C4-2B (cell line): ENCODE measurements around the gene WBP2.

Experiments used
- H3K27ac ChIP-seq: fragments of 450-650 bp; 2 replicates; pipeline ENCODE4 v1.5.1; 2017
- ZFX ChIP-seq: fragments of 450-650 bp; IDR thresholded peaks from 2 replicates; pipeline ENCODE4 v1.6.1; 2017
- TF ChIP-seq, protein P1 (sequence below): fragments of 450-650 bp; conservative IDR thresholded peaks from 2 replicates; pipeline ENCODE4 v1.5.1; 2017; ENCODE audit warnings: mild to moderate bottlenecking

The WBP2 gene

GRCh38 chr17:75822800-75823166, 32.4 kb downstream of the WBP2 start:
- H3K27ac ChIP-seq: no peak overlapping the region
- no peak for TF ChIP-seq ZFX
- TF ChIP-seq, protein P1, sequence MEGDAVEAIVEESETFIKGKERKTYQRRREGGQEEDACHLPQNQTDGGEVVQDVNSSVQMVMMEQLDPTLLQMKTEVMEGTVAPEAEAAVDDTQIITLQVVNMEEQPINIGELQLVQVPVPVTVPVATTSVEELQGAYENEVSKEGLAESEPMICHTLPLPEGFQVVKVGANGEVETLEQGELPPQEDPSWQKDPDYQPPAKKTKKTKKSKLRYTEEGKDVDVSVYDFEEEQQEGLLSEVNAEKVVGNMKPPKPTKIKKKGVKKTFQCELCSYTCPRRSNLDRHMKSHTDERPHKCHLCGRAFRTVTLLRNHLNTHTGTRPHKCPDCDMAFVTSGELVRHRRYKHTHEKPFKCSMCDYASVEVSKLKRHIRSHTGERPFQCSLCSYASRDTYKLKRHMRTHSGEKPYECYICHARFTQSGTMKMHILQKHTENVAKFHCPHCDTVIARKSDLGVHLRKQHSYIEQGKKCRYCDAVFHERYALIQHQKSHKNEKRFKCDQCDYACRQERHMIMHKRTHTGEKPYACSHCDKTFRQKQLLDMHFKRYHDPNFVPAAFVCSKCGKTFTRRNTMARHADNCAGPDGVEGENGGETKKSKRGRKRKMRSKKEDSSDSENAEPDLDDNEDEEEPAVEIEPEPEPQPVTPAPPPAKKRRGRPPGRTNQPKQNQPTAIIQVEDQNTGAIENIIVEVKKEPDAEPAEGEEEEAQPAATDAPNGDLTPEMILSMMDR: no peak

DNA sequence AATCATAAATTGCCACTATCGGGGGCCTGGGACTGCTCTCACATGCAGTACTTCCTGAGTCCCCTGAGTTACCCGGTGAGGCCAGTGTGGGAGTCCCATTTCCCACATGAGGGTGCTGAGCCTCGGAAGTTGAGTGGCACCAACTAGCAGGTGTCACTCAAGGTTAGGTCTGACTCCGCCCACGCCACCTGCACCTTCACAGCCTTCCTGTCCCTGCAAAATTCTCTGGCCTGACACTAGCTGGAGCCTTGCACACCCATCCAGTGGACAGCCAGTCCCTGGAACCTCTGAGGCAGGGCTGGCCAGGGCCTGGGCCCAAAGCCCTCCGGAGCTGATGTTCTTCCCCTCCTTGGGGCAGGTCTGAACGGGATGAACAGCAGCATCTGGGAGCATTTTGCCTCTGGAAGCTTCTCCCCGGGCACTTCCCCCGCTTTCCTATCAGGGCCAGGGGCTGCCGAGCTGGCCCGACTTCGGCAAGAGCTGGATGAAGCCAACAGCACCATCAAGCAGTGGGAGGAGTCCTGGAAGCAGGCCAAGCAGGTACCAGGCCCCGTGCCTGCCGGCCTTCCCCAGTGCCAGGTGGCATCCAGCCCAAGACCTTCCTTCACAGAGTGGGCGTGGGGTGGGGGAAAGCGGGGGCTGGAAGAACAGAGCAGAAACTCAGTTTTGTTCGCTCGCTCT, 32.9 kb downstream of the WBP2 start:
- no peak for TF ChIP-seq ZFX
- TF ChIP-seq, protein P1: no peak
- H3K27ac ChIP-seq: no peak overlapping the region

DNA sequence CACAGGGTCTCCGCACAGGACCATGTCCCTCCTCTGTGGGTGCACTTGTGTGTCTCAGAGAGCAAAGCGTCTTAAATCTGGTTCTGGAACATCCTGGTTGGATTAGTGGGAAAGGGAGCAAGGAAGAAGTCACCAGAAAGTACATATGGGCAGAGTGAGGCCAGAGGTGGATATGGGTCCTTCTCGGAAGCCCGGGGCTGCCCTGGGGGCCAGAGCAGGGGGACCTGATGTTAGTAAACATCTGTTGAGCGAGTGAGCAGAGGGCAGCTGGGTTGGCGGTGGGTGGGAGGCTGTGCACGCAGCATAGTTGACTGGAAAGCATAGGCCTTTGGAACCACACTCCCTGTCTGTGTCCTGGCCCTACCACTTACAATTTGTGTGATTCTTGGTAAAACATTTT, 33.6 kb downstream of the WBP2 start:
- no peak for TF ChIP-seq ZFX
- TF ChIP-seq, protein P1: no peak
- no peak overlapping the region for H3K27ac ChIP-seq

DNA sequence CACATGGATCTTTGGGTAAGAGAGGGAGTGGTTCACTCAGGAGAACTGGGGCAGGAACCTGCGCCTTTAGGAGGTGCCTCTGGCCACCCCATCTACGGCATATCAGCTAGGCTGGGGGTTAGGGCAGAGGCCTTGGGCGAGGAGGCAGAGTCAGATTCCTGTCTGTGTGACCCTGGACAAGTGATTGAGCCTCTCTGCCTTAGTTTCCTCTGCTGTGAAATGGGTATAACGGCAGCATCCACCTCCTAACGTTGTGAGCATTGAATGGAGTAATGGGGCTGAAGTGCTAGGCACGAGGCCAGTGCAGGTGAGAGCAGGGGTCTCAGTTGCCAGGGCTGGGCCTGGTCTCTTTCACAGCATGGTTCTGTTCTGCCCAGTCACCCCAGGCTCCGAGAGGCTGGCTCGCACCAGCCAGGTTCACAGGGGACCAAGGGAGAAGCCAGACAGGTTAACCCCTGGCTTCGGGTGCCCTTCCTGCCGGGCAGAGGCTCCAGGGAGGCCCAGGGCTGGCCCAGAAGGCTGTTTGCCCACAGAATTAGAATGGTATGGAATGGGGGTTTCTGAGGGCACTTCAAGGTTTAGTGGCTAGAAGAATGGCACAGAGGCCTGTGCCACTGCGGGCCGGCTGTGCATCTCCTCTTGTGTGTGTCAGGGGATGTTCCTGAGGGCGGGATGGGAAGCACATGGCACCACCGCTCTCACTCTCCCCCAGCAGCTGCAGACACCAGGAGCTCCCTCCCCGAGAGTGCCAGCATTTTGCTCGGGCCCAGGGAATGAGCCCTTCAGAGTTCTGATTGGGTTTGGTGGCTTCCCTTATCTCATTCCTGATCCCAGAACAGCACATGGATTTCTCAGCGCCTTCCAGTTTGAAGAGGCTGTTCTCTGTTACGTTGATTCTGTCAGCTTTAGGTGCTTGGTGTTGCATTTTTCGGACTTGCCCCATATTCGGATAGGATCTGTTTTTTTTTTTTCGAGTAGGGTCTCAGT, 34.7 kb downstream of the WBP2 start:
- no peak overlapping the region for H3K27ac ChIP-seq
- no peak for TF ChIP-seq ZFX
- TF ChIP-seq, protein P1: no peak

DNA sequence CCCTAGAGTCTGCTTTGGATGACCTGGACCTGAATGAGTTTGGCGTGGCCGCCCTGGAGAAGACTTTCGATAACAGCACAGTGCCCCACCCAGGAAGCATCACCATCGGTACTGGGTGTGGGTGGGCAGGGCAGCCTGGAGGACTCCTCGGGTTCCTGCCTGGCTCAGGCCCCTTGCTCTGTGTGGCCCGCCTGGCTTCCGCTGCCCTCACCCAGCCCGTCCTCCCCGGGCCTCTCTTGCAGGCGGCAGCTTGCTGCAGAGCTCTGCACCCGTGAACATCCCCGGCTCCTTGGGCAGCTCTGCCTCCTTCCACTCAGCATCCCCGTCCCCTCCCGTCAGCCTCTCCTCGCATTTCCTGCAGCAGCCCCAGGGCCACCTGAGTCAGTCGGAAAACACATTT, 35.5 kb downstream of the WBP2 start:
- TF ChIP-seq ZFX: no peak
- H3K27ac ChIP-seq: no peak overlapping the region

DNA sequence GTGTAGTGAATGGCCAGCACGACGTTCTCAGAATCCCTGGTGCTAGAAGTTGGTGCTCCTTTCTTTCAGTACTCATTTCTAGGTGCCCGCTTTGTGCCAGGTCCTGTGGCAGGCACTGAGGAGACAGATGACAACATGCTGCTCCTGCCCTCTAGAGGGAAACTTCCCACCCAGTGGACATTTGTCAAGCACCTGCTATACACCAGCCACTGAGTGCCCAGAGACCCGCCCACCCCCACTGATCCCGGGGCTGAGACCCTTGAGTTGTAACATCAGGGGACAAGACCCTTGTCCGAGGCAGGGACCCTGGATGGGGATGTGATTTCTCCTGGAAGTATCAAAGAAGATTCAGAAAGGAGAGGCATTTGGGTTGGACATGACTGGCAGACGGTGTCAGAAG, 36.0 kb downstream of the WBP2 start:
- H3K27ac ChIP-seq: no peak overlapping the region
- TF ChIP-seq, protein P1: no peak
- TF ChIP-seq ZFX: no peak

- H3K27ac ChIP-seq: no peak overlapping the region
- TF ChIP-seq, protein P1: no peak
- TF ChIP-seq ZFX: no peak
Observed at GRCh38 chr17:75818326-75818885, 36.7 kb downstream of the WBP2 start.
